Adipose tissue (tissue), 3 donors: ENCODE data around the gene AMZ2. TPM values are rescaled to one million over a fixed set of nuclear protein-coding genes. Genes with fewer than 3 reads are reported as not detected.

Experiments
- H3K27ac ChIP-seq: one replicate; pipeline ENCODE4 v1.5.1; 2013; ENCODE audit warnings: low read depth, low read length
- WGBS, 3 donors: extraction: QIAGEN DNeasy Blood & Tissue Kit; methylation state at CpG; one replicate each; pipeline ENCODE4 v1.1.7; 2013; 5-methylcytosine and 5-hydroxymethylcytosine counted together
- polyA plus RNA-seq, 3 donors: library from polyadenylated mRNA; stranded (reverse); fragments of 200-250 nt; gene quantifications; one replicate each; pipeline ENCODE4 v1.2.3, GENCODE V29; 2013
- donor health status: healthy with polysubstance abuse.
- donor health status: Bipolar disorder and iron deficiency.
- donor health status: healthy.

Gene AMZ2
- polyA plus RNA-seq, 3 donors = 24.2 to 78.4 (median 51.0) TPM

GRCh38 chr17:68298601-68299000 lies 50.8 kb downstream of the AMZ2 start:
- no peak overlapping the region for H3K27ac ChIP-seq

GRCh38 chr17:68299817-68300216 lies 52.0 kb downstream of the AMZ2 start:
- no peak overlapping the region for H3K27ac ChIP-seq
- 99 to 100% (median 99%) methylated on average over 3 of the region's 3 CpGs for WGBS, 3 donors

DNA sequence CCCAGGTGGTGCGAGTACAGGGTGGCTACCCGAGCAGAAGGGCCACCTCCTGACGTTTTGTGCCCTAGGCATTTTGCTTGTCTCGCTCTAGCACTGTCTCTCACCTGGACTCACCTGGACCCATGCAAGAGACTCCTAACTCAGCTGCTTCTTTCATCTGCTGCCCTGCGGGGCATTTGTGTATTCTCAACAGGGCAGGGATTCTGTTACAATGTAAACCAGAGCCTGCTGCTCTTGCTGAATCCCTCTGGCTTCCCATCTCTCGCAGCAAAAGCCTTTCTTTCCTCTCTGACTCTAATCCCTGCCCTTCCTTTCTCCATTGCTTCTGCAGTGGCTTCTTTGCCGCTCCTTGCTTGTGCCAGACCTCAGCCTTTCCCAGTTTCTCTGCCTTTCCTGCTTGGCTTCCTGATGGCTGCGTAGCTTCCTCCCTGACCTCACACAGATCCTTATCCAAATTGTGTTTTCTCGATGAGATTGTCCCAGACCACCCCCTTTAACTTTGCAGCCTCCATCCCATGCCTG lies 53.7 kb downstream of the AMZ2 start:
- no peak overlapping the region for H3K27ac ChIP-seq
- WGBS, 3 donors = 65 to 72% (median 69%) methylated on average over 9 of the region's 9 CpGs

- H3K27ac ChIP-seq = no peak overlapping the region
- 71 to 76% (median 74%) methylated on average over 10 of the region's 10 CpGs for WGBS, 3 donors
These were observed 54.3 kb downstream of the AMZ2 start for GRCh38 chr17:68302066-68302564.

GRCh38 chr17:68302666-68303065 lies 54.8 kb downstream of the AMZ2 start:
- H3K27ac ChIP-seq = no peak overlapping the region
- 57 to 78% (median 69%) methylated on average over 4 of the region's 4 CpGs for WGBS, 3 donors

DNA sequence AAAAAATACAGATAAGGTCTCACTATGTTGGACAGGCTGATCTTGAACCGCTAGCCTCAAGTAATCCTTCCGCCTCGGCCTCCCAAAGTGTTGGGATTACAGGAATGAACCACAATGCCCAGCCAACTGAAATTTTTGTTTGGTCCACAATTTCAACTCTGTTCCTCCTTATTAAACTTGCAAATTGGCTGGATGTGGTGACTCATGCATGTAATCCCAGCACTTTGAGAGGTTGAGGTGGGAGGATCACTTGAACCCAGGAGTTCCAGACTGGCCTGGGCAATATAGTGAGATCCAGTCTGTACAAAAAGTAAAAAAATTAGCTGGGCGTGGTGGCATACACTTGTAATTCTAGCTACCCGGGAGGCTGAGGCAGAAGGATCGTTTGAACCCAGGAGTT lies 56.9 kb downstream of the AMZ2 start:
- 94 to 96% (median 94%) methylated on average over 6 of the region's 6 CpGs for WGBS, 3 donors
- H3K27ac ChIP-seq = no peak overlapping the region

DNA sequence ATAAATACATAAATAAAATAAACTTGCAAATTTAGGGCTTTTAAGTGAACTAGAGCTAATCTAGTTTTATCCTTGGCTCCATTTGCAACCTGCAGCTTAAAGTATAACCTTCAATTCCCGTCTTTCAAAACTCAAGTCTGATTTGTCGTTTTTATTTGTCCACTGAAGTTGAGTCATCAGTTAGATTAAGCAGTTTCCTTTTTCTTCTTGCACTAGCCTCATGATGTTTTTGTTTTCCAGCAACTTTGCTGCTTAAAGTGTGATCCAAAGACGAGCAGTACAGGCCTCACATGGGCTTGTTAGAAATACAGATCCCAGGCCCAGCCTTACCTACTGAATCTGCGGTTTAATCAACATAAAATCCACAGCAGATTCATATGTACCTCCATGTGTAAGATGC lies 57.3 kb downstream of the AMZ2 start:
- 62 to 76% (median 67%) methylated on average over 4 of the region's 4 CpGs for WGBS, 3 donors
- H3K27ac ChIP-seq = no peak overlapping the region

Other genes with a start within 250 kb of the AMZ2 start
- gene KPNA2, start 212.3 kb upstream of the AMZ2 start, polyA plus RNA-seq = 10 to 100 TPM in 2 of 3 donors, 1 to 10 TPM in 1; 3.6 to 29.1 (median 21.3) TPM
- gene SLC16A6, start 43.1 kb downstream of the AMZ2 start, polyA plus RNA-seq = 1 to 10 TPM in 1 of 3 donors, under 1 TPM in 2; 0.18 to 1.1 (median 0.56) TPM
- 1 to 10 TPM; 1.0 to 2.3 (median 1.3) TPM for gene ARSG, start 43.5 kb downstream of the AMZ2 start, polyA plus RNA-seq
- gene WIPI1, start 209.5 kb downstream of the AMZ2 start, polyA plus RNA-seq = 10 to 100 TPM; 27.7 to 37.7 (median 37.1) TPM